Cardiac fibroblast (primary cell): ENCODE data around the gene CLEC16A.

ENCODE experiments used
- DNase-seq, 2 donors: peaks; one replicate each; pipeline versions ENCODE4 v3.0.0 to v3.0.0-alpha.2; 2010; ENCODE audit warnings: low read depth in 2 of 2
- H3K4me3 ChIP-seq, 2 donors: replicated peaks in 1 of 2; 1 replicate in 1 of 2; 2 replicates in 1 of 2; pipeline ENCODE4 v1.5.1; 2011; ENCODE audit warnings: low read depth in 2 of 2, low read length in 2 of 2, mild to moderate bottlenecking in 2 of 2, moderate library complexity in 1 of 2
- CTCF ChIP-seq: IDR thresholded peaks from one replicate; pipeline ENCODE4 v1.5.1; 2011; ENCODE audit warnings: low read depth, mild to moderate bottlenecking, low read length, inconsistent platforms

CLEC16A gene

GRCh38 chr16:11084876-11085485 lies 140.6 kb downstream of the CLEC16A start:
- TF ChIP-seq CTCF = no peak
- DNase-seq = no peak
- no peak overlapping the region for H3K4me3 ChIP-seq

- H3K4me3 ChIP-seq = no peak overlapping the region
- TF ChIP-seq CTCF = no peak
- DNase-seq = no peak
Observed at GRCh38 chr16:11085916-11086315, 141.6 kb downstream of the CLEC16A start.

- no peak for DNase-seq
- no peak for TF ChIP-seq CTCF
- H3K4me3 ChIP-seq = no peak overlapping the region
Observed at GRCh38 chr16:11087691-11088073, 143.3 kb downstream of the CLEC16A start.

- no peak overlapping the region for H3K4me3 ChIP-seq
- no peak for DNase-seq
- no peak for TF ChIP-seq CTCF
Observed at GRCh38 chr16:11088074-11088730, 143.8 kb downstream of the CLEC16A start.

GRCh38 chr16:11088831-11089230 lies 144.5 kb downstream of the CLEC16A start:
- no peak overlapping the region for H3K4me3 ChIP-seq
- no peak for TF ChIP-seq CTCF
- no peak for DNase-seq

- DNase-seq = peak in 1 of 2 donors; percentile 70
- TF ChIP-seq CTCF = no peak
- H3K4me3 ChIP-seq = no peak overlapping the region
Observed at GRCh38 chr16:11089504-11090124, 145.2 kb downstream of the CLEC16A start.
